Measurements from ENCODE around the gene FMN2. TPM values are rescaled to one million over a fixed set of nuclear protein-coding genes. Genes with fewer than 3 reads are reported as not detected.

Gene FMN2
- total RNA-seq, 2 donors from 2014 or later = 26.9 to 27.2 TPM

DNA sequence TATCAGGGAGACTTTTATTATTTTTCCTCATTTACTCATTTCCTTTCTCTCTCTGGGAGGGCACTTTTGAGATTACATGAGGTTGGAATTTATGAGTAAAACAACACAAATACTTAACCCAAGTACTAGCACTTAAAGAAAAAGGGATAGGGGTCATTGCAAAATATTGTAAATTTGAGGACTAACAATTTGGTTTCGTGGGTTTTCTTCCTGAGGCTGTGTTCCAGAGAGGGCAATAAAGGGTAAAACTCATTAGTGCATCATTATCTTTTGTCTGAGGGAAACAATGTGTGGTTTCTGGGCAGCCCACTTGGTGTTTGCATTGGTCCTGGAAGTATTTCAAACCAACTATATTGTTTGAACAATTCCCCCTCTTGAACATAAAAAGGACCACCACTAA, 423.8 kb downstream of the FMN2 start:
- Mint-ChIP-seq H3K27me3 (ENCODE audit: insufficient read depth) (no peaks in the 10 kb centered on the region), H3K4me3 (no peak overlapping the region), H3K4me1 (peaks cover 11% of the 10 kb centered on the region), H3K9me3 (no peaks in the 10 kb centered on the region), H3K27ac (no peak overlapping the region), H3K36me3 (ENCODE audit: low read depth) (peaks cover 9% of the 10 kb centered on the region)
- DNase-seq = no peak
- Histone ChIP-seq H3K4me3 (ENCODE audit: low read length) (no peak overlapping the region), H3K9ac (ENCODE audit: extremely low read depth, low read length, poor library complexity, severe bottlenecking) (no peak overlapping the region), H3K9me3 (ENCODE audit: control insufficient read depth, low read length) (no peaks in the 10 kb centered on the region), H3K27ac (ENCODE audit: low read depth, low read length) (no peak overlapping the region), H3K27me3 (ENCODE audit: control insufficient read depth, insufficient read depth, low read length, poor library complexity, severe bottlenecking) (no peaks in the 10 kb centered on the region), H3K4me1 (ENCODE audit: control insufficient read depth, insufficient read depth, low read length) (peaks cover 2% of the 10 kb centered on the region), H3K36me3 (ENCODE audit: control insufficient read depth, insufficient read depth, low read length) (peaks cover 6% of the 10 kb centered on the region)
- TF ChIP-seq, protein P1, sequence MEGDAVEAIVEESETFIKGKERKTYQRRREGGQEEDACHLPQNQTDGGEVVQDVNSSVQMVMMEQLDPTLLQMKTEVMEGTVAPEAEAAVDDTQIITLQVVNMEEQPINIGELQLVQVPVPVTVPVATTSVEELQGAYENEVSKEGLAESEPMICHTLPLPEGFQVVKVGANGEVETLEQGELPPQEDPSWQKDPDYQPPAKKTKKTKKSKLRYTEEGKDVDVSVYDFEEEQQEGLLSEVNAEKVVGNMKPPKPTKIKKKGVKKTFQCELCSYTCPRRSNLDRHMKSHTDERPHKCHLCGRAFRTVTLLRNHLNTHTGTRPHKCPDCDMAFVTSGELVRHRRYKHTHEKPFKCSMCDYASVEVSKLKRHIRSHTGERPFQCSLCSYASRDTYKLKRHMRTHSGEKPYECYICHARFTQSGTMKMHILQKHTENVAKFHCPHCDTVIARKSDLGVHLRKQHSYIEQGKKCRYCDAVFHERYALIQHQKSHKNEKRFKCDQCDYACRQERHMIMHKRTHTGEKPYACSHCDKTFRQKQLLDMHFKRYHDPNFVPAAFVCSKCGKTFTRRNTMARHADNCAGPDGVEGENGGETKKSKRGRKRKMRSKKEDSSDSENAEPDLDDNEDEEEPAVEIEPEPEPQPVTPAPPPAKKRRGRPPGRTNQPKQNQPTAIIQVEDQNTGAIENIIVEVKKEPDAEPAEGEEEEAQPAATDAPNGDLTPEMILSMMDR (conservative IDR thresholded peaks at IDR 0.05) = no peak
- WGBS, 2 experiments (ENCODE audit: insufficient coverage in 1 of 2, insufficient read length in 1 of 2) = 80 to 86% methylated on average over 1 of the region's 1 CpG

GRCh38 chr1:240516069-240516468, 424.4 kb downstream of the FMN2 start:
- Histone ChIP-seq H3K4me3 (ENCODE audit: low read length) (no peak overlapping the region), H3K27me3 (ENCODE audit: control insufficient read depth, insufficient read depth, low read length, poor library complexity, severe bottlenecking) (no peaks in the 10 kb centered on the region), H3K9ac (ENCODE audit: extremely low read depth, low read length, poor library complexity, severe bottlenecking) (no peak overlapping the region), H3K9me3 (ENCODE audit: control insufficient read depth, low read length) (no peaks in the 10 kb centered on the region), H3K27ac (ENCODE audit: low read depth, low read length) (no peak overlapping the region), H3K4me1 (ENCODE audit: control insufficient read depth, insufficient read depth, low read length) (peaks cover 2% of the 10 kb centered on the region), H3K36me3 (ENCODE audit: control insufficient read depth, insufficient read depth, low read length) (peaks cover 8% of the 10 kb centered on the region)
- no peak for DNase-seq
- peaks cover 12% of the 10 kb centered on the region for H3K36me3 Mint-ChIP-seq (ENCODE audit: low read depth)
- WGBS, 2 experiments (ENCODE audit: insufficient coverage in 1 of 2, insufficient read length in 1 of 2) = 83 to 94% methylated on average over 1 to 2 of the region's 2 CpGs
- TF ChIP-seq, protein P1 (conservative IDR thresholded peaks at IDR 0.05) = no peak
- H3K4me1 Mint-ChIP-seq = peaks cover 11% of the 10 kb centered on the region
- H3K4me3 Mint-ChIP-seq = no peak overlapping the region
- H3K27me3 Mint-ChIP-seq (ENCODE audit: insufficient read depth) = no peaks in the 10 kb centered on the region
- peaks cover 3% of the 10 kb centered on the region for H3K9me3 Mint-ChIP-seq
- H3K27ac Mint-ChIP-seq = no peak overlapping the region

GRCh38 chr1:240517891-240518290, 426.2 kb downstream of the FMN2 start:
- no peak for DNase-seq
- Histone ChIP-seq H3K27me3 (ENCODE audit: control insufficient read depth, insufficient read depth, low read length, poor library complexity, severe bottlenecking) (no peaks in the 10 kb centered on the region), H3K4me3 (ENCODE audit: low read length) (no peak overlapping the region), H3K36me3 (ENCODE audit: control insufficient read depth, insufficient read depth, low read length) (peaks cover 4% of the 10 kb centered on the region), H3K4me1 (ENCODE audit: control insufficient read depth, insufficient read depth, low read length) (peaks cover 2% of the 10 kb centered on the region), H3K9me3 (ENCODE audit: control insufficient read depth, low read length) (no peaks in the 10 kb centered on the region), H3K9ac (ENCODE audit: extremely low read depth, low read length, poor library complexity, severe bottlenecking) (no peak overlapping the region), H3K27ac (ENCODE audit: low read depth, low read length) (no peak overlapping the region)
- Mint-ChIP-seq H3K36me3 (ENCODE audit: low read depth) (peaks cover 12% of the 10 kb centered on the region), H3K27me3 (ENCODE audit: insufficient read depth) (no peaks in the 10 kb centered on the region), H3K27ac (no peak overlapping the region), H3K4me3 (no peak overlapping the region), H3K4me1 (peaks cover 20% of the 10 kb centered on the region), H3K9me3 (peaks cover 3% of the 10 kb centered on the region)
- 96 to 97% methylated on average over 4 of the region's 4 CpGs for WGBS, 2 experiments (ENCODE audit: insufficient coverage in 1 of 2, insufficient read length in 1 of 2)
- TF ChIP-seq, protein P1 (conservative IDR thresholded peaks at IDR 0.05) = no peak

Data from endodermal cell (in vitro differentiated cells).